Activated CD4-positive, alpha-beta T cell treated with anti-CD3 and anti-CD28 coated beads, Interleukin-2, amount 10 ng/mL, durations not matched to agents 24 days and 14 days (primary cell): Measurements from ENCODE around the gene UBLCP1. TPM values are rescaled to one million over a fixed set of nuclear protein-coding genes. Genes with fewer than 3 reads are reported as not detected.
"Not testable (repeated sequence)": the region's sequence is repeated elsewhere in the genome, so short reads cannot be mapped to it uniquely, and the experiment has no call there.

Source experiments
- DNase-seq: peaks from one replicate; pipeline ENCODE4 v3.0.0; 2022
- H3K27ac Mint-ChIP-seq: one replicate; pipeline ENCODE4 v1.8.0; 2022; ENCODE audit warnings: mild to moderate bottlenecking, mixed read lengths
- H3K27me3 Mint-ChIP-seq: one replicate; pipeline ENCODE4 v1.8.0; 2022; ENCODE audit warnings: mixed read lengths
- H3K36me3 Mint-ChIP-seq: one replicate; pipeline ENCODE4 v1.8.0; 2022; ENCODE audit warnings: low read depth, mild to moderate bottlenecking, mixed read lengths
- H3K4me1 Mint-ChIP-seq: one replicate; pipeline ENCODE4 v1.8.0; 2021; ENCODE audit warnings: mixed read lengths
- H3K4me3 Mint-ChIP-seq: one replicate; pipeline ENCODE4 v1.8.0; 2022; ENCODE audit warnings: mild to moderate bottlenecking, moderate library complexity, mixed read lengths
- H3K9me3 Mint-ChIP-seq: one replicate; pipeline ENCODE4 v1.8.0; 2021; ENCODE audit warnings: mixed read lengths
- intact Hi-C: fragments of 100-400 bp; cut with micrococcal nuclease; formaldehyde crosslinking; loops from one replicate; pipeline ENCODE4 v1.15.1; 2023
- total RNA-seq: library from RNA; stranded (reverse); gene quantifications from 2 replicates; pipeline ENCODE4 v1.2.3, GENCODE V29; 2022

Gene UBLCP1
- total RNA-seq = 30.2 and 31.2 TPM in 2 replicates

GRCh38 chr5:159262859-159263568, at the start of gene UBLCP1:
TSS of gene UBLCP1 (plus strand) at chr5:159263290. CDS start at chr5:159268916, 5,626 bp downstream.
- Mint-ChIP-seq H3K27me3 (peaks cover 3% of the 10 kb centered on the region), H3K9me3 (peaks cover 11% of the 10 kb centered on the region), H3K36me3 (peaks cover 33% of the 10 kb centered on the region), H3K27ac (peak within 1 kb of the TSS; percentile 97), H3K4me3 (peak within 1 kb of the TSS; percentile 92), H3K4me1 (peaks cover 24% of the 10 kb centered on the region)
- peak; percentile 92 for DNase-seq
- intact Hi-C loops = loop anchor here (1.0 to 5.0 kb wide), 7 partner anchors 22 to 509 kb away; partner anchors contain the start of gene RNF145

GRCh38 chr5:159214486-159215271, 48.4 kb upstream of the UBLCP1 start:
- Mint-ChIP-seq H3K36me3 (no peaks in the 10 kb centered on the region), H3K27me3 (peaks cover 2% of the 10 kb centered on the region), H3K4me3 (no peak overlapping the region), H3K9me3 (peaks cover under 1% of the 10 kb centered on the region), H3K4me1 (peaks cover 29% of the 10 kb centered on the region), H3K27ac (no peak overlapping the region)
- intact Hi-C loops = no loop called here
- no peak for DNase-seq

- Mint-ChIP-seq H3K27me3 (peaks cover 2% of the 10 kb centered on the region), H3K9me3 (peaks cover 3% of the 10 kb centered on the region), H3K4me3 (no peak overlapping the region), H3K4me1 (peaks cover 18% of the 10 kb centered on the region), H3K36me3 (no peaks in the 10 kb centered on the region), H3K27ac (no peak overlapping the region)
- intact Hi-C loops = loop anchor here (1.0 kb wide), 2 partner anchors 8 to 24 kb away; no protein-coding TSS in a partner anchor
- DNase-seq = no peak
These were observed 47.2 kb upstream of the UBLCP1 start for GRCh38 chr5:159215886-159216285.

GRCh38 chr5:159216454-159216853, 46.6 kb upstream of the UBLCP1 start:
- Mint-ChIP-seq H3K4me3 (peak overlapping the region; percentile 15), H3K36me3 (no peaks in the 10 kb centered on the region), H3K27ac (peak overlapping the region; percentile 71), H3K9me3 (peaks cover 3% of the 10 kb centered on the region), H3K27me3 (peaks cover 2% of the 10 kb centered on the region), H3K4me1 (peaks cover 17% of the 10 kb centered on the region)
- no peak for DNase-seq
- intact Hi-C loops = loop anchor here (1.0 kb wide), 2 partner anchors 8 to 24 kb away; no protein-coding TSS in a partner anchor

- H3K4me1 Mint-ChIP-seq = peaks cover 11% of the 10 kb centered on the region
- no peak overlapping the region for H3K27ac Mint-ChIP-seq
- intact Hi-C loops = no loop called here
- no peak overlapping the region for H3K4me3 Mint-ChIP-seq
- no peaks in the 10 kb centered on the region for H3K36me3 Mint-ChIP-seq
- H3K27me3 Mint-ChIP-seq = peaks cover 2% of the 10 kb centered on the region
- H3K9me3 Mint-ChIP-seq = peaks cover 3% of the 10 kb centered on the region
- no peak for DNase-seq
These were observed 45.9 kb upstream of the UBLCP1 start for GRCh38 chr5:159217236-159217635.

GRCh38 chr5:159218595-159219023, 44.5 kb upstream of the UBLCP1 start:
- Mint-ChIP-seq H3K4me3 (no peak overlapping the region), H3K27ac (no peak overlapping the region), H3K36me3 (no peaks in the 10 kb centered on the region), H3K9me3 (peaks cover 3% of the 10 kb centered on the region), H3K27me3 (peaks cover 2% of the 10 kb centered on the region), H3K4me1 (peaks cover 6% of the 10 kb centered on the region)
- no peak for DNase-seq
- intact Hi-C loops = no loop called here

GRCh38 chr5:159220206-159220605, 42.9 kb upstream of the UBLCP1 start:
- intact Hi-C loops = no loop called here
- Mint-ChIP-seq H3K9me3 (peaks cover 3% of the 10 kb centered on the region), H3K4me3 (no peak overlapping the region), H3K4me1 (peaks cover 6% of the 10 kb centered on the region), H3K27me3 (peaks cover 2% of the 10 kb centered on the region), H3K36me3 (no peaks in the 10 kb centered on the region), H3K27ac (no peak overlapping the region)
- no peak for DNase-seq

GRCh38 chr5:159223469-159223868, 39.6 kb upstream of the UBLCP1 start:
- Mint-ChIP-seq H3K4me1 (no peaks in the 10 kb centered on the region), H3K27me3 (peaks cover 2% of the 10 kb centered on the region), H3K36me3 (peaks cover 2% of the 10 kb centered on the region), H3K9me3 (peaks cover 3% of the 10 kb centered on the region), H3K27ac (no peak overlapping the region), H3K4me3 (no peak overlapping the region)
- intact Hi-C loops = no loop called here
- DNase-seq = no peak

GRCh38 chr5:159224471-159224870, 38.6 kb upstream of the UBLCP1 start:
- peaks cover 2% of the 10 kb centered on the region for H3K36me3 Mint-ChIP-seq
- DNase-seq = no peak
- peaks cover 3% of the 10 kb centered on the region for H3K9me3 Mint-ChIP-seq
- no peak overlapping the region for H3K27ac Mint-ChIP-seq
- no peaks in the 10 kb centered on the region for H3K4me1 Mint-ChIP-seq
- H3K4me3 Mint-ChIP-seq = no peak overlapping the region
- H3K27me3 Mint-ChIP-seq = no peaks in the 10 kb centered on the region
- intact Hi-C loops = no loop called here

GRCh38 chr5:159226451-159226850, 36.6 kb upstream of the UBLCP1 start:
- Mint-ChIP-seq H3K4me1 (no peaks in the 10 kb centered on the region), H3K4me3 (no peak overlapping the region), H3K9me3 (no peaks in the 10 kb centered on the region), H3K27ac (no peak overlapping the region), H3K36me3 (peaks cover 2% of the 10 kb centered on the region), H3K27me3 (peaks cover 6% of the 10 kb centered on the region)
- DNase-seq = no peak
- intact Hi-C loops = no loop called here

GRCh38 chr5:159227452-159227851, 35.6 kb upstream of the UBLCP1 start:
- Mint-ChIP-seq H3K36me3 (peaks cover 2% of the 10 kb centered on the region), H3K27ac (no peak overlapping the region), H3K27me3 (peaks cover 7% of the 10 kb centered on the region), H3K4me3 (no peak overlapping the region), H3K4me1 (no peaks in the 10 kb centered on the region), H3K9me3 (no peaks in the 10 kb centered on the region)
- intact Hi-C loops = no loop called here
- no peak for DNase-seq

GRCh38 chr5:159228097-159228496, 35.0 kb upstream of the UBLCP1 start:
- H3K4me1 Mint-ChIP-seq, DNase-seq, H3K36me3 Mint-ChIP-seq, H3K27ac Mint-ChIP-seq, H3K4me3 Mint-ChIP-seq, intact Hi-C loops, H3K9me3 Mint-ChIP-seq, H3K27me3 Mint-ChIP-seq: not testable (repeated sequence)

- Mint-ChIP-seq H3K4me3 (no peak overlapping the region), H3K27ac (no peak overlapping the region), H3K4me1 (no peaks in the 10 kb centered on the region), H3K36me3 (peaks cover 2% of the 10 kb centered on the region), H3K27me3 (peaks cover 7% of the 10 kb centered on the region), H3K9me3 (no peaks in the 10 kb centered on the region)
- DNase-seq = no peak
- intact Hi-C loops = no loop called here
These were observed 32.4 kb upstream of the UBLCP1 start for GRCh38 chr5:159230657-159231056.

- Mint-ChIP-seq H3K27ac (no peak overlapping the region), H3K4me3 (no peak overlapping the region), H3K27me3 (peaks cover 7% of the 10 kb centered on the region), H3K9me3 (no peaks in the 10 kb centered on the region), H3K36me3 (peaks cover 2% of the 10 kb centered on the region), H3K4me1 (no peaks in the 10 kb centered on the region)
- intact Hi-C loops = no loop called here
- no peak for DNase-seq
These were observed 31.9 kb upstream of the UBLCP1 start for GRCh38 chr5:159231167-159231566.
